NOMO-1 treated with dmso at 0.1 percent for 144 hours (cell line): ENCODE data around the gene NT5C1A.
A peak's percentile ranks its signal among the peaks of the same experiment; 100 is the strongest.

Experiments
- DNase-seq: peaks from one replicate; lab custom pipeline; 2025; ENCODE audit not compliant: unreplicated experiment; lab: John Stamatoyannopoulos, UW

NT5C1A gene

GRCh38 chr1:39671793-39672550 lies at the start of gene NT5C1A:
NT5C1A (minus strand) TSS chr1:39672107; CDS start chr1:39672038, 69 bp downstream.
- no peak for DNase-seq

GRCh38 chr1:39721664-39722063 lies 49.8 kb upstream of the NT5C1A start:
- no peak for DNase-seq

DNA sequence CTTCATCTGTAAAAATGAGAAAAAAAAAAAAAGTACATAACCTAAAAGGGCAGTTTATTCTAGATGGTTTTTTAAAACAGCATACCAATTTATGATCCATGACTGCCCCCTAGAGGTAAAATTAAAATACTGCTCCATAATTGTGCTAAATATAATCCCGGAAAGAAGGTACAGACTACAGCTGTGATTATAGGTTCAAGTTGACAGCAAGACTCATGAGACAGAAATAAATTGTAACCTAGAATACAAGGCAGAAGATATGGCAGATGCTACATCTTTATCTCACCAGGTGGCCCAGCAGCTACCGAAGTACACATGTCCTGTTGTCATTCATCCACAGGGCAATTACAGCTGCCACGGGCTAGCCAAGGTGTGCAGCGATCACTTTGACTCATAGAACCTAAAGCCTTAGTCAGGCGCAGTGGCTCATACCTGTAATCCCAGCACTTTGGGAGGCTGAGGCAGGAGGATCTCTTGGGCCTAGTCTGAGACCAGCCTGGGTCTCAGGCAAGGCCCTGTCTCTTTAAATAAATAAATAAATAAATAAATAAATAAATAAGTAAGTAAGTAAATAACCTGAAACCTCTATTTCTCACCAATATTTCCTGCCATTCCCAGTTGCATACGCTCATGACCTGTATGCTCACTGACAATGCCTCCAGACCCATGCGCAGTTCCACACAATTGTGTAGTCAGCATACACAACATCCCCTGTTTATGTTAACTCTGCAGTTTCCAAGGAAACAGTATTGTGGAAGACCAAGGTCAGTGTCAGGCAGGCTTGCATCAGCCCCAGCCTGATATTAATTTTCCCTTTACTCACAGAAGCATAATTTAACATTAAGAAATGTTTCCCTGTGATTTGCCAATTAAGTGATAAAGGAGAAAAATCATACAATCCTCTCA lies 48.4 kb upstream of the NT5C1A start:
- peak; percentile 13 for DNase-seq

DNA sequence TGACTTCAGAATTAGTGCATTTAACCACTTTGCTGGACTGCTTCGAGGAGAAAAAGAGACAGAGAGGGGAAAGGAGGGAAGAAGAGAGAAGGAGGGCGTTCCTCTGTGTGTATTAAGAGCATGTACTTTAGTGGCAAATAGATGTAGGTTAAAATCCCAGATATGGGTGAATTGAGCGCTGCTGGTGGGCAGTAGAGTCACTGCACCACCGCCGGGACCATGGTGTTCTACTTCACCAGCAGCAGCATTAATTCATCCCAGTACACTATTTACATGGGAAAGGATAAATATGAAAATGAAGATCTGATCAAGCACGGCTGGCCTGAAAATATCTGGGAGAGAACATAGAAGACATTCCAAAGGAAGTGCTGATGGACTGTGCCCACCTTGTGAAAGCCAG lies 45.9 kb upstream of the NT5C1A start:
- no peak for DNase-seq

GRCh38 chr1:39713557-39713956 lies 41.6 kb upstream of the NT5C1A start:
- no peak for DNase-seq

GRCh38 chr1:39711966-39712340 lies 40.0 kb upstream of the NT5C1A start:
- DNase-seq = no peak

GRCh38 chr1:39711104-39711965 lies 39.4 kb upstream of the NT5C1A start:
- no peak for DNase-seq

GRCh38 chr1:39707506-39707905 lies 35.6 kb upstream of the NT5C1A start:
- DNase-seq = no peak

DNA sequence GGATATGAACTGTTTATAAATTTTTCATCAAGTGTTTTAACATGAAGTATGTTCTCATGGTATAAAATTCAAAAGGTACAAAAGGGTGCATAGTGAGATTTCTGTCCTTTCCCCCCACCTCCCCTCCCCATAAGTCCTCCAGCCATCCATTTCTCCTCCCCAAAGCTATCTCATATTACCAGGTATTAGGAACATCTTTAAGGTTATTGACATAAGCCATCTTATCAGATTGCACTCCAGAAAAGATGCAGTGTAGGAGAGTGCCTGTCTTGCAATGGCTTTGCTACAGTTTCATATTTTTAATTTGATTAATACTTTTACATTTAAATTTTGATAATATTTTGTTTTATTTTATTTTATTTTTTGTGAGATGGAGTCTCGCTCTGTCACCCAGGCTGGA lies 32.9 kb upstream of the NT5C1A start:
- no peak for DNase-seq

GRCh38 chr1:39701049-39701439 lies 29.1 kb upstream of the NT5C1A start:
- DNase-seq = no peak

DNA sequence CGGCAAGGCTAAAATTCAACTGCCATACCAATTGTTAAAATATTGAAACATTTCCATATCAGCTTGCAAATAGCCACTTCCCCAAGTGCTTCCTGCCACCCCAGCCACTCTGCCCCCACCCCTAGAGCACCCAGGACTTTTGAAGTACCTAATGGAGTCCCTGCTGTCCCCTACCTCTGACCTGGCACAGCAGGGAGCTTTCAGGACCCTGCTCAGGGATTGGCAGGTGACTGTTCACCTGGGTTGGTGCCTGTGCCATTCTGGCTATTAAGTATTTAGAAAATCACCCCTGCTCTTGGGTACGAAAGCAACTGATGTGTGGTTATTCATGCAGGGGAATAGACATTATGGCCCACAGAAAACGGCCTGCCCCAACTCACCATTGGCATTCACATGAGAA lies 28.4 kb upstream of the NT5C1A start:
- no peak for DNase-seq

GRCh38 chr1:39699419-39699818 lies 27.5 kb upstream of the NT5C1A start:
- no peak for DNase-seq

- no peak for DNase-seq
These were observed 26.7 kb upstream of the NT5C1A start for GRCh38 chr1:39698568-39698967.

- no peak for DNase-seq
These were observed 24.5 kb upstream of the NT5C1A start for GRCh38 chr1:39696448-39696847.

DNA sequence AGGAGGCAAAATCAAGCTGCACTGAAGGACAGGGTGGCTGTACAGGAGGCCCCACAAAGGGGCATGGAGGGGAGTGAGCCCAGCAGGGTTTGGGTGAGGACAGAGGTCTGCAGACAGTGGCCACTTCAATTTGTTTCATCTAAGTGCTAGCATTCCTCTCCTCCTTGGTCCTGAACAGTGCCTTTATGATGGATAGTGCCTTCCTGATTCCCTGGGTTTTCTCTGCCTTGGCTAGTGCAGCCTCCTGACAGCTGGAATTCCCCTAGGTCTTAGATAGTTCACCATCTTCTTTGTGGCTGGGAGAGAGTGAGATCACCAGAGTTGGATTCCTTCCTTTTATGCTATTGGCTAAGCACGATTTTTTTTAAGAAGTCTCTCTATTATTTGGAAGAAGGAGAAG lies 23.1 kb upstream of the NT5C1A start:
- DNase-seq = no peak

DNA sequence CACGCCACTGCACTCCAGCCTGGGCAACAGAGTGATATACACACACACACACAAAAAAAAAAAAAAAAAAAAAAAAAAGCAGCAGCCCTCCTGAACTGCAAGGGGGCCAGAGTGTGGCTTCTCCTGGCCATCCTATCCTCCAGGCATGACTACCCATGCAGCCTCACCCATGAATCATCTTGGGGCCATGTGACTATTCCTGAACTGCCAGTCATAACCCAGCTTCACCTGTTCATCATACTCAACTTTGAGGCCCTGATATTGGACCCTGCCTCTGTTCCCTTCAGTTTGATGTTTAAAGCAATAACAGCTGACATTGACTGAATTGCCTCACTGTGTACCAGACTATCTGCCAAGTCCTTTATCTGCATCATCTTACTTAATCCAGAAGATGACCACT lies 22.1 kb upstream of the NT5C1A start:
- no peak for DNase-seq

DNA sequence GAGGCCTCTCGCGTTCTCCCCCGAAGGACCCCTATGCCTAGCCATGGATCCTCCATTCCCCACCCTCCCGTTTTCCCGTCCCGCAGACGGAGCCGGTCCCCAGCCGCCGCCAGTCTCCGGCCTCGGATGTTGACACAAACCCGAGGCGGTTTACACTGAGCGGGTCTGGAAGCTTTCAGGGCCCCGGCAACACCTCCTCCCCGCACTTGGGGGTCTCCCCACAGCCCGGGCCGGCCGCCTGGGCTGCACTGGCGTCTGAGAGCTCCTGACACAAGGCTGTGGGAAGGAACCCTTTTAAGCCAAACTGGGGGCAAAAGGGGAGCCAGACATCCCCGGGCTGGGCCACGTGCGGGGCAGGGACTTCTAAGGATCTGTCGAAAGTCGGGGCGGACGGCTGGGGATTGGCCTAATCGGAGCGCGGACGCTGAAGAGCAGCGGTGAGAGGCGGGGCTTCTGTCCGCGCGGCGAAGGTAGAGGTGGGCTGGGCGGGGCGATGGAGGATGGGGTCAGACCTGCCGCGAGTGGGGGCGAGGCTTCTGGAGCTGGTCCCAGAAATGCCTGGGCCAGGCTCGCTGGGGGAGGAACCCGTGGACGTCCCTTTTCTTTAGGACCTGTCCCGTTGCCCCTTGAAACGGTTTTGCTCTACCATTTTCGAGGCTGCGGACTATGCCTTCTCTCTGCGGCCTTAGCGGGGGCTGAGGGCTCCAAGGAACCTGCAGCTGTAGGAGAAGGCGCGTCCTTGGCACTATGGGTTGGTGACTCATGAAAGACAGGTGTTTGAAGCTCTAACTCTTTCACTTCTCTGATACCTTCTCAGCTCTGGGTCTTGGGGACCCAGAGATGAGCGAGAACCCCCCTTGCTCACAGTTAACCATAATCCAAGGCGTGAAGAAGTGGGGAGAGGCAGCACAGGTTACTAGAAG lies 20.5 kb upstream of the NT5C1A start:
- DNase-seq = no peak

- peak; percentile 84 for DNase-seq
These were observed 19.7 kb upstream of the NT5C1A start, which contains the start of gene HPCAL4 for GRCh38 chr1:39691383-39692151. HPCAL4 (minus strand) TSS chr1:39691433; CDS start chr1:39684603, 6,830 bp downstream.

DNA sequence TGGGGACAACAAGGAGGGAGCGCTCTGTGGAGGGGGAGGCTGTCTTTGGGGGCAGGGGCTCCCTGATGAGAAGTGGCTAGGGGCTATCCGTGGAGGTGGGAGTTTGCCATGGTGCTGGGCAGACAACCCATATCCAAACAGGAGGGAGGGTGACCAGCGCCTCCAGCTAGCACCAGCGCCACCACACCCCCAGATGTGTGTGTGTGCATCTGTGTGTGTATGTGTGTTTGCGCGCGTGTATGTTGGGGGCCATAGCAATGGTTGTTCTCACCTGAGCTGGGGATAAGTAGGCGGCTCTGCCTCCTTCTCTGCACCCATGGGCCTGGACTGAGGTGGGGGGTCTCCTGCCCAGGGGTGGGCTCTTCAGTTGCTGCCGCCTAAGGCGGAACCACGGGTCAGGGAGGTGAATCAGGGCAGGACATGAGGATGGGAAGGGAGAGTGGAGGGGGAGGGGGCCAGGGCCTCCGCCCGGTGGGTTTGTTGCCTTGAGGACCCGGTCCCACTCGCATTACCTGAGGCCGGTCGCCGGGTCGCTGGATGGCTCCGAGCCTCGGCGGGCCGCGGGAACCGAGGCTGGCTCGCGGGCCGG lies 19.0 kb upstream of the NT5C1A start:
- no peak for DNase-seq
